Measurements from ENCODE around the gene MS4A4A.

Gene MS4A4A

GRCh38 chr11:60315871-60316270 lies 35.4 kb downstream of the MS4A4A start:
- H3K79me2 ChIP-seq (ENCODE audit: insufficient read depth, low read length): no peaks in the 10 kb centered on the region
- H3K9ac ChIP-seq (ENCODE audit: low read depth, low read length, poor library complexity, severe bottlenecking): no peak overlapping the region
- H3K4me1 ChIP-seq (ENCODE audit: insufficient read depth, low read length, poor library complexity, severe bottlenecking): no peaks in the 10 kb centered on the region
- H4K20me1 ChIP-seq (ENCODE audit: insufficient read depth, low read length, poor library complexity, severe bottlenecking): no peaks in the 10 kb centered on the region
- no peaks in the 10 kb centered on the region for H3K9me2 ChIP-seq (replicated peaks; ENCODE audit: low read depth, low read length)
- no peaks in the 10 kb centered on the region for H3K36me3 ChIP-seq (ENCODE audit: insufficient read depth, low read length)
- 0 out of 2 replicates have a peak, but pooled peaks cover 3% of the 10 kb centered on the region for H3K9me3 ChIP-seq (ENCODE audit: insufficient read depth, low read depth, low read length)
- H2AFZ ChIP-seq (ENCODE audit: low read length): no peak overlapping the region
- H3K27me3 ChIP-seq (ENCODE audit: insufficient read depth, low read length, poor library complexity, severe bottlenecking): peaks cover 11% of the 10 kb centered on the region
- TF ChIP-seq EZH2phosphoT487 (IDR thresholded peaks at IDR 0.05; ENCODE audit: borderline replicate concordance) (no peak), CTCF (conservative IDR thresholded peaks at IDR 0.05; ENCODE audit: low read length) (no peak)
- no peak overlapping the region for H3K4me2 ChIP-seq (ENCODE audit: low read depth, low read length, poor library complexity, severe bottlenecking)
- no peaks in the 10 kb centered on the region for H3F3A ChIP-seq (ENCODE audit: low read depth)
- no peak overlapping the region for H3K4me3 ChIP-seq (ENCODE audit: low read length, poor library complexity, severe bottlenecking)

DNA sequence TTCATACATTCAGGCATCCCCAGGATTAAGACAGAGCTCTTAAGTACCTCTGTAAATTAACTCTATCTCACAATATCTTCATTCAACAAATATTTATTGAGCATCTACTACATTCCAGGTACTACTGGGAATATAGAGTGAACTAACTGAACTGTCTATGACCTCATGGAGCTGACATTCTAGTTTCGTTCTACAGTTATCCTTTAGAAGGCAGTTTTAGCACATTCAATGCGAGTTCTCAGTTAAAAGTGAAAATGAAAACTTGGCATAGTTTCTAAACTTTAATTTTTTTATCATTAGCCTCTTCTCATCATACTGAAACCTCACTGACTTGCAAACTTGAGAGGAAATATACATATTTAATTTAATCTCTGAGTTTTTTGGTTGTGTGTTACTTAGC lies 35.9 kb downstream of the MS4A4A start:
- H3K9ac ChIP-seq (ENCODE audit: low read depth, low read length, poor library complexity, severe bottlenecking): no peak overlapping the region
- no peak for TF ChIP-seq CTCF (conservative IDR thresholded peaks at IDR 0.05; ENCODE audit: low read length)
- no peak for TF ChIP-seq EZH2phosphoT487 (IDR thresholded peaks at IDR 0.05; ENCODE audit: borderline replicate concordance)
- no peak overlapping the region for H3K4me3 ChIP-seq (ENCODE audit: low read length, poor library complexity, severe bottlenecking)
- no peak overlapping the region for H3K4me2 ChIP-seq (ENCODE audit: low read depth, low read length, poor library complexity, severe bottlenecking)
- 0 out of 2 replicates have a peak, but pooled peaks cover 3% of the 10 kb centered on the region for H3K9me3 ChIP-seq (ENCODE audit: insufficient read depth, low read depth, low read length)
- peaks cover 11% of the 10 kb centered on the region for H3K27me3 ChIP-seq (ENCODE audit: insufficient read depth, low read length, poor library complexity, severe bottlenecking)
- no peaks in the 10 kb centered on the region for H3K36me3 ChIP-seq (ENCODE audit: insufficient read depth, low read length)
- H4K20me1 ChIP-seq (ENCODE audit: insufficient read depth, low read length, poor library complexity, severe bottlenecking): no peaks in the 10 kb centered on the region
- no peaks in the 10 kb centered on the region for H3K4me1 ChIP-seq (ENCODE audit: insufficient read depth, low read length, poor library complexity, severe bottlenecking)
- no peaks in the 10 kb centered on the region for H3K79me2 ChIP-seq (ENCODE audit: insufficient read depth, low read length)
- no peak overlapping the region for H2AFZ ChIP-seq (ENCODE audit: low read length)
- no peaks in the 10 kb centered on the region for H3K9me2 ChIP-seq (replicated peaks; ENCODE audit: low read depth, low read length)
- no peaks in the 10 kb centered on the region for H3F3A ChIP-seq (ENCODE audit: low read depth)

DNA sequence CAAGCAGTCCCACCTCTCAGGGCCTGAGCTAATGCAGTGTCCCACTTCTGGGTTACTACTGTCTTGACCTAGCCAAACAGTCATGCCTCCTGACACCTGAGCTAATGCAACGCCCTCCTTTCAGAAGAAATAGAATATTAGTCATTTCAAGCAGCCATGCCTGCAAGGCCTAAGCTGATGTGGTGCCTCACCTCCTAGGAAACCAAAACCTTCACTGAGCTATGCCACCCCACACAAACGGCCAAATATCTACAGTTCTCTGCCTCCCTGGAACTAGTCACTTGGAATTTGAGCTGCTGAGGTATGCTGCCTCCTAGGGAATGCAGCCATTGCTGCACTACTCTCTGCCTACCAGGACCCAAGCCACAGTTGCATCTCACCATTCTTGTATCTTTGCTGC lies 38.3 kb downstream of the MS4A4A start:
- no peak overlapping the region for H3K4me3 ChIP-seq (ENCODE audit: low read length, poor library complexity, severe bottlenecking)
- H3K27me3 ChIP-seq (ENCODE audit: insufficient read depth, low read length, poor library complexity, severe bottlenecking): peaks cover 11% of the 10 kb centered on the region
- H3K79me2 ChIP-seq (ENCODE audit: insufficient read depth, low read length): no peaks in the 10 kb centered on the region
- H3F3A ChIP-seq (ENCODE audit: low read depth): no peaks in the 10 kb centered on the region
- H2AFZ ChIP-seq (ENCODE audit: low read length): no peak overlapping the region
- H4K20me1 ChIP-seq (ENCODE audit: insufficient read depth, low read length, poor library complexity, severe bottlenecking): no peaks in the 10 kb centered on the region
- H3K9me3 ChIP-seq (ENCODE audit: insufficient read depth, low read depth, low read length): 0 out of 2 replicates have a peak, but pooled peaks cover 3% of the 10 kb centered on the region
- no peaks in the 10 kb centered on the region for H3K4me1 ChIP-seq (ENCODE audit: insufficient read depth, low read length, poor library complexity, severe bottlenecking)
- H3K9ac ChIP-seq (ENCODE audit: low read depth, low read length, poor library complexity, severe bottlenecking): no peak overlapping the region
- H3K9me2 ChIP-seq (replicated peaks; ENCODE audit: low read depth, low read length): no peaks in the 10 kb centered on the region
- no peaks in the 10 kb centered on the region for H3K36me3 ChIP-seq (ENCODE audit: insufficient read depth, low read length)
- no peak overlapping the region for H3K4me2 ChIP-seq (ENCODE audit: low read depth, low read length, poor library complexity, severe bottlenecking)
- TF ChIP-seq CTCF (conservative IDR thresholded peaks at IDR 0.05; ENCODE audit: low read length): no peak

Measured in Loucy (cell line).